ENCODE data around the gene ZNF3.

GRCh38 chr7:100122568-100122967, 41.0 kb upstream of the ZNF3 start:
- TF ChIP-seq POLR2AphosphoS5 (IDR thresholded peaks at IDR 0.05; ENCODE audit: borderline replicate concordance, low read depth, low read length) (no peak), EZH2 (IDR thresholded peaks at IDR 0.05) (no peak), FOXP2 (optimal IDR thresholded peaks at IDR 0.05; ENCODE audit: control extremely low read depth, extremely low read length, insufficient read depth) (no peak)
